Neural cell (in vitro differentiated cells): ENCODE measurements around the gene PRKAG2.

Source experiments
- CTCF ChIP-seq: fragments of 450-650 bp; IDR thresholded peaks from 2 replicates; pipeline ENCODE4 v1.5.1; 2014; ENCODE audit warnings: antibody characterized with exemption, mild to moderate bottlenecking, moderate library complexity; ENCODE audit not compliant: poor library complexity, severe bottlenecking
- EP300 ChIP-seq: fragments of 450-650 bp; conservative IDR thresholded peaks from 2 replicates; pipeline ENCODE4 v1.6.1; 2014; ENCODE audit warnings: antibody characterized with exemption, mild to moderate bottlenecking, moderate library complexity; ENCODE audit not compliant: poor library complexity, severe bottlenecking
- EZH2 ChIP-seq: fragments of 200-600, 300-800 bp; shearing (Covaris generic), sonication (generic); IDR thresholded peaks from 2 replicates; pipeline ENCODE4 v1.6.1; 2014; ENCODE audit warnings: antibody characterized with exemption, low read length, borderline replicate concordance, mild to moderate bottlenecking; ENCODE audit not compliant: insufficient read depth, poor library complexity, severe bottlenecking
- MXI1 ChIP-seq: fragments of 450-650 bp; conservative IDR thresholded peaks from 2 replicates; pipeline ENCODE4 v1.6.1; 2014; ENCODE audit warnings: antibody characterized with exemption, mild to moderate bottlenecking; ENCODE audit not compliant: poor library complexity, severe bottlenecking
- POLR2AphosphoS5 ChIP-seq: IDR thresholded peaks from 2 replicates; pipeline ENCODE4 v1.6.1; 2012
- RAD21 ChIP-seq: fragments of 450-650 bp; conservative IDR thresholded peaks from 2 replicates; pipeline ENCODE4 v1.6.1; 2014; ENCODE audit warnings: antibody characterized with exemption, mild to moderate bottlenecking, moderate library complexity
- SMC3 ChIP-seq: fragments of 450-650 bp; conservative IDR thresholded peaks from 2 replicates; pipeline ENCODE4 v1.6.1; 2014; ENCODE audit warnings: antibody characterized with exemption, mild to moderate bottlenecking, moderate library complexity; ENCODE audit not compliant: poor library complexity
- TAF1 ChIP-seq: IDR thresholded peaks from 2 replicates; pipeline ENCODE4 v1.6.1; 2012; ENCODE audit warnings: low read depth
- TF ChIP-seq, protein P1 (sequence below): IDR thresholded peaks from 2 replicates; pipeline ENCODE4 v1.6.1; 2012; ENCODE audit warnings: borderline replicate concordance

DNA sequence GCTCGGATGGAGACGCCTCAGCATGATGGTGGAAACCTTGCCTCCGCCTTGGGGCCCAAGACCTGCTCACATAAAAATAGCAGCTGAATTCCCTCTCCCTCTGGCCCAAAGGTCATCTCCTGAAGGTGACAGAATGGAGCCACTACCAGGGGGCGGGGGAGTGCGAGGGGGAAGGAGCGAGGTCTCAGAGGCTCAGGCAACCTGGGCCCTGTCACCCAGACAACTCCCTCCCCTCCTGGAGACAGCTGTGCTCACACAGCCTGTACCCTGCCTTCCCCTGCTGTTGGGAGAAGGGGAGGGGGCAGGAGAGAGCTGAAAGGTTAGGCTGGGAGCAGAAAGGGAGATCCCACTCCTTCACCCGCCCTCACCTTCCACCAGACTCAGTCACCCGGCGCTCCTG, 184.2 kb downstream of the PRKAG2 start:
- no peak for TF ChIP-seq CTCF
- no peak for TF ChIP-seq POLR2AphosphoS5
- TF ChIP-seq EP300, result no peak
- no peak for TF ChIP-seq EZH2
- no peak for TF ChIP-seq MXI1
- TF ChIP-seq, protein P1, sequence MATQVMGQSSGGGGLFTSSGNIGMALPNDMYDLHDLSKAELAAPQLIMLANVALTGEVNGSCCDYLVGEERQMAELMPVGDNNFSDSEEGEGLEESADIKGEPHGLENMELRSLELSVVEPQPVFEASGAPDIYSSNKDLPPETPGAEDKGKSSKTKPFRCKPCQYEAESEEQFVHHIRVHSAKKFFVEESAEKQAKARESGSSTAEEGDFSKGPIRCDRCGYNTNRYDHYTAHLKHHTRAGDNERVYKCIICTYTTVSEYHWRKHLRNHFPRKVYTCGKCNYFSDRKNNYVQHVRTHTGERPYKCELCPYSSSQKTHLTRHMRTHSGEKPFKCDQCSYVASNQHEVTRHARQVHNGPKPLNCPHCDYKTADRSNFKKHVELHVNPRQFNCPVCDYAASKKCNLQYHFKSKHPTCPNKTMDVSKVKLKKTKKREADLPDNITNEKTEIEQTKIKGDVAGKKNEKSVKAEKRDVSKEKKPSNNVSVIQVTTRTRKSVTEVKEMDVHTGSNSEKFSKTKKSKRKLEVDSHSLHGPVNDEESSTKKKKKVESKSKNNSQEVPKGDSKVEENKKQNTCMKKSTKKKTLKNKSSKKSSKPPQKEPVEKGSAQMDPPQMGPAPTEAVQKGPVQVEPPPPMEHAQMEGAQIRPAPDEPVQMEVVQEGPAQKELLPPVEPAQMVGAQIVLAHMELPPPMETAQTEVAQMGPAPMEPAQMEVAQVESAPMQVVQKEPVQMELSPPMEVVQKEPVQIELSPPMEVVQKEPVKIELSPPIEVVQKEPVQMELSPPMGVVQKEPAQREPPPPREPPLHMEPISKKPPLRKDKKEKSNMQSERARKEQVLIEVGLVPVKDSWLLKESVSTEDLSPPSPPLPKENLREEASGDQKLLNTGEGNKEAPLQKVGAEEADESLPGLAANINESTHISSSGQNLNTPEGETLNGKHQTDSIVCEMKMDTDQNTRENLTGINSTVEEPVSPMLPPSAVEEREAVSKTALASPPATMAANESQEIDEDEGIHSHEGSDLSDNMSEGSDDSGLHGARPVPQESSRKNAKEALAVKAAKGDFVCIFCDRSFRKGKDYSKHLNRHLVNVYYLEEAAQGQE, result no peak
- TF ChIP-seq SMC3, result no peak
- no peak for TF ChIP-seq RAD21
- no peak for TF ChIP-seq TAF1
